ENCODE data around the gene PKNOX2. TPM values are rescaled to one million over a fixed set of nuclear protein-coding genes. Genes with fewer than 3 reads are reported as not detected.

PKNOX2 gene
- total and polyA plus RNA-seq, 4 donors: 0.14 to 0.29 (median 0.24) TPM

DNA sequence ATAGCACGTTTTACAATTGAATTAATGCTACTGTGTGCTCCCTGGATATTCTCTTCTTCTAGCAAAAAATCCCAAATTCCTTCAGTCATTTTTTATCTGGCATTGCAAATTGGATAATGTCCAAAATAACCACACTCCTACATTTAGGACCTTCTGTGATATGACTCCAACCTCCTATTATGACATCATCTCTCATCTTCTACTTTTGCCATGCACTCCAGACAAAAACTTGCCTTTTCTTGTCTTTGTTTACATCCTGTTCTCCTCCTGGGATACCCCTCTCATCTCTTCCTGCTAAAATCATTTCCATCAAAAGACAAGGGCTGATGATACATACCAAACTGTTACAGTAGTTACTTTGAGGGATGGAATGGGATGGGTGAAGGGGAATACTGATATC is 32.5 kb upstream of the PKNOX2 start (continued):
- no peak for TF ChIP-seq EGR1 (IDR thresholded peaks at IDR 0.05; ENCODE audit: low read depth in 2 of 2)
- no peak for TF ChIP-seq NR2F2 (IDR thresholded peaks at IDR 0.05)
- no peak for TF ChIP-seq RXRA (IDR thresholded peaks at IDR 0.05)
- TF ChIP-seq FOXA2 (IDR thresholded peaks at IDR 0.05): no peak
- TF ChIP-seq HNF4A (conservative IDR thresholded peaks at IDR 0.05): no peak
- TF ChIP-seq YY1 (IDR thresholded peaks at IDR 0.05): no peak
- TF ChIP-seq, protein P1, sequence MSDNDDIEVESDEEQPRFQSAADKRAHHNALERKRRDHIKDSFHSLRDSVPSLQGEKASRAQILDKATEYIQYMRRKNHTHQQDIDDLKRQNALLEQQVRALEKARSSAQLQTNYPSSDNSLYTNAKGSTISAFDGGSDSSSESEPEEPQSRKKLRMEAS (IDR thresholded peaks at IDR 0.05): no peak
- TF ChIP-seq HNF4G (IDR thresholded peaks at IDR 0.05): no peak
- no peak for TF ChIP-seq FOXA1 (IDR thresholded peaks at IDR 0.05)

DNA sequence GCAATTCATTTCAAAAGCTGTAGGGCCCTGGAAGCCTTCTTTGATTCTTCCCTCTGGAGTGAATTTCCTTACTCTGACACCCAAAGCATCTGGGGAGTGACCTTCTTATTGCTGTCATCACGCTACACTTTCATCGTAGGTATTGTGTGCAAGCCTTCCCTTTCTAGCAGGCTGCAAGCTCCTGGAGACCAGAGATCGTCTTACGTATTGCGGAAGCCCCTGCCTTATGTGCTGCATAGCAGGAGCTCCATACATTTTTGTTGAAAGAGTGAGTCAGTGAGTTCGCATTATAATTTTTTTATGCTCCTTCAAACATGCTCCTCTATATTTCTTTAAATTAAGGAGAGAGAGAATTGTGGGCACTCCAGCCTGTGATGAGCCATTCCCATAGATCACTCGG is 32.0 kb upstream of the PKNOX2 start:
- no peak for DNase-seq (ENCODE audit: low spot score)
- Histone ChIP-seq H3K36me3 (ENCODE audit: control insufficient read depth in 4 of 4, insufficient read depth in 3 of 4, low read depth in 1 of 4, low read length in 3 of 4) (no peaks in the 10 kb centered on the region), H3K4me1 (ENCODE audit: control insufficient read depth in 4 of 4, insufficient read depth in 4 of 4, low read length in 3 of 4) (no peaks in the 10 kb centered on the region), H3K9me3 (ENCODE audit: control insufficient read depth in 4 of 4, low read length in 3 of 4) (no peaks in the 10 kb centered on the region), H3K9ac (ENCODE audit: low read depth in 1 of 2, low read length in 2 of 2) (no peak overlapping the region), H3K27ac (ENCODE audit: low read depth in 1 of 2, low read length in 2 of 2) (no peak overlapping the region), H3K4me3 (ENCODE audit: low read depth in 1 of 3, low read length in 3 of 3) (no peak overlapping the region), H3K27me3 (ENCODE audit: control insufficient read depth in 4 of 4, insufficient read depth in 4 of 4, low read length in 3 of 4) (no peaks in the 10 kb centered on the region)
- TF ChIP-seq, protein P1 (IDR thresholded peaks at IDR 0.05): no peak
- TF ChIP-seq TAF1 (conservative IDR thresholded peaks at IDR 0.05) (no peak), RXRA (IDR thresholded peaks at IDR 0.05) (no peak), NR2F2 (IDR thresholded peaks at IDR 0.05) (no peak)
- TF ChIP-seq, protein P2, sequence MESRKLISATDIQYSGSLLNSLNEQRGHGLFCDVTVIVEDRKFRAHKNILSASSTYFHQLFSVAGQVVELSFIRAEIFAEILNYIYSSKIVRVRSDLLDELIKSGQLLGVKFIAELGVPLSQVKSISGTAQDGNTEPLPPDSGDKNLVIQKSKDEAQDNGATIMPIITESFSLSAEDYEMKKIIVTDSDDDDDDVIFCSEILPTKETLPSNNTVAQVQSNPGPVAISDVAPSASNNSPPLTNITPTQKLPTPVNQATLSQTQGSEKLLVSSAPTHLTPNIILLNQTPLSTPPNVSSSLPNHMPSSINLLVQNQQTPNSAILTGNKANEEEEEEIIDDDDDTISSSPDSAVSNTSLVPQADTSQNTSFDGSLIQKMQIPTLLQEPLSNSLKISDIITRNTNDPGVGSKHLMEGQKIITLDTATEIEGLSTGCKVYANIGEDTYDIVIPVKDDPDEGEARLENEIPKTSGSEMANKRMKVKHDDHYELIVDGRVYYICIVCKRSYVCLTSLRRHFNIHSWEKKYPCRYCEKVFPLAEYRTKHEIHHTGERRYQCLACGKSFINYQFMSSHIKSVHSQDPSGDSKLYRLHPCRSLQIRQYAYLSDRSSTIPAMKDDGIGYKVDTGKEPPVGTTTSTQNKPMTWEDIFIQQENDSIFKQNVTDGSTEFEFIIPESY (IDR thresholded peaks at IDR 0.05): no peak
- 91% methylated on average over 7 of the region's 7 CpGs for WGBS

DNA sequence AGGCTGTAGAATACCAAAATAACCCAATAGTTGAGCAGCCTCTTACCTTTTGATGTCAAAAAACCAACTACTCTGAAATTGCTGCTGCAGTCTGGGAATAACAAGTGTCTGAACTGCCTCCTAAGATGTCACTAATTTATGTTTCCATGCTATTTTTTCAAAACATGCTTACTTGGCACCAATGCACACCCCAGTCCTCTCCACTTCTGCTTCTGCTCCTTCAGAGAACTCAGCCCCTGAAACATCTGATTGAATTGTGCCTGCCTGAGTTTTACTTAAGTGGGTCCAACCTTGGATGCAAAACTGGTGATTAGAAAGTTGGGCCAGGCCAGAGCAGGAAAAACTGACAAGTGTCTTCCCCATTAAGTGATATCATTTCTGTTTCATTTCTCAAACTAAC is 28.6 kb upstream of the PKNOX2 start:
- no peaks in the 10 kb centered on the region for H3K27me3 ChIP-seq (ENCODE audit: control insufficient read depth in 4 of 4, insufficient read depth in 4 of 4, low read length in 3 of 4)
- no peaks in the 10 kb centered on the region for H3K9me3 ChIP-seq (ENCODE audit: control insufficient read depth in 4 of 4, low read length in 3 of 4)
- no peaks in the 10 kb centered on the region for H3K36me3 ChIP-seq (ENCODE audit: control insufficient read depth in 4 of 4, insufficient read depth in 3 of 4, low read depth in 1 of 4, low read length in 3 of 4)
- no peak overlapping the region for H3K4me3 ChIP-seq (ENCODE audit: low read depth in 1 of 3, low read length in 3 of 3)
- DNase-seq (ENCODE audit: low spot score): no peak
- no peak overlapping the region for H3K27ac ChIP-seq (ENCODE audit: low read depth in 1 of 2, low read length in 2 of 2)
- TF ChIP-seq FOXA2 (IDR thresholded peaks at IDR 0.05): no peak
- TF ChIP-seq YY1 (IDR thresholded peaks at IDR 0.05): no peak
- no peak for TF ChIP-seq HNF4A (conservative IDR thresholded peaks at IDR 0.05)
- TF ChIP-seq, protein P1 (IDR thresholded peaks at IDR 0.05): no peak
- TF ChIP-seq, protein P3, sequence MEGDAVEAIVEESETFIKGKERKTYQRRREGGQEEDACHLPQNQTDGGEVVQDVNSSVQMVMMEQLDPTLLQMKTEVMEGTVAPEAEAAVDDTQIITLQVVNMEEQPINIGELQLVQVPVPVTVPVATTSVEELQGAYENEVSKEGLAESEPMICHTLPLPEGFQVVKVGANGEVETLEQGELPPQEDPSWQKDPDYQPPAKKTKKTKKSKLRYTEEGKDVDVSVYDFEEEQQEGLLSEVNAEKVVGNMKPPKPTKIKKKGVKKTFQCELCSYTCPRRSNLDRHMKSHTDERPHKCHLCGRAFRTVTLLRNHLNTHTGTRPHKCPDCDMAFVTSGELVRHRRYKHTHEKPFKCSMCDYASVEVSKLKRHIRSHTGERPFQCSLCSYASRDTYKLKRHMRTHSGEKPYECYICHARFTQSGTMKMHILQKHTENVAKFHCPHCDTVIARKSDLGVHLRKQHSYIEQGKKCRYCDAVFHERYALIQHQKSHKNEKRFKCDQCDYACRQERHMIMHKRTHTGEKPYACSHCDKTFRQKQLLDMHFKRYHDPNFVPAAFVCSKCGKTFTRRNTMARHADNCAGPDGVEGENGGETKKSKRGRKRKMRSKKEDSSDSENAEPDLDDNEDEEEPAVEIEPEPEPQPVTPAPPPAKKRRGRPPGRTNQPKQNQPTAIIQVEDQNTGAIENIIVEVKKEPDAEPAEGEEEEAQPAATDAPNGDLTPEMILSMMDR (IDR thresholded peaks at IDR 0.05; ENCODE audit: low read depth, low read length, missing input control): no peak
- no peak for TF ChIP-seq RAD21 (IDR thresholded peaks at IDR 0.05)
- no peak for TF ChIP-seq SP1 (IDR thresholded peaks at IDR 0.05)
- no peaks in the 10 kb centered on the region for H3K4me1 ChIP-seq (ENCODE audit: control insufficient read depth in 4 of 4, insufficient read depth in 4 of 4, low read length in 3 of 4)
- no peak overlapping the region for H3K9ac ChIP-seq (ENCODE audit: low read depth in 1 of 2, low read length in 2 of 2)
